HepG2 (cell line): Measurements from ENCODE around the gene PYGO2. TPM values are rescaled to one million over a fixed set of nuclear protein-coding genes. Genes with fewer than 3 reads are reported as not detected.
A peak's percentile ranks its signal among the peaks of the same experiment; 100 is the strongest.

Source experiments
- ATAC-seq: fragments of 200-7000 bp; cut with Tn5 transposase; 3 replicates; pipeline ENCODE4 v1.9.1; 2020; ENCODE audit warnings: mild to moderate bottlenecking, moderate library complexity
- BruUV-seq: library from RNA; stranded (reverse); fragments of 400-500 nt; replicated peaks from 2 replicates; lab custom pipeline; 2021; lab: Mats Ljungman, UMichigan
- CTCF ChIA-PET: fragments of 300-600 bp; formaldehyde crosslinking; extraction: SDS; loops from one replicate; lab custom pipeline; 2021; ENCODE audit warnings: low total read pairs, inconsistent platforms, low intra/inter-chr PET ratio; lab: Yijun Ruan, JAX
- POLR2A ChIA-PET: fragments of 350-600 bp; sonication (Branson Sonifier 250); formaldehyde crosslinking; loops from one replicate; lab custom pipeline; 2020; ENCODE audit warnings: antibody characterized with exemption, inconsistent platforms; lab: Yijun Ruan, JAX
- DNase-seq: peaks from one replicate; pipeline ENCODE4 v3.0.0-alpha.2; 2015; ENCODE audit warnings: low spot score
- FAIRE-seq: peaks from 3 replicates; lab custom pipeline; 2011; peaks lifted over from hg19 to GRCh38; lab: Jason Lieb, UNC
- H2AFZ ChIP-seq: one replicate; pipeline ENCODE4 v1.6.1; 2011; ENCODE audit warnings: low read length, inconsistent platforms
- H3K27ac ChIP-seq: fragments of 300-600 bp; 3 replicates; pipeline ENCODE4 v1.8.0; 2011; ENCODE audit warnings: mixed run types, mild to moderate bottlenecking, mixed read lengths, low read length, inconsistent platforms; ENCODE audit not compliant: insufficient read depth; ENCODE audit errors: extremely low read length
- H3K27me3 ChIP-seq, 2 experiments: fragments of 200-600 bp in 1 of 2; 2 replicates in 1 of 2; 3 replicates in 1 of 2; pipeline versions ENCODE4 v1.6.0 to v1.8.0; 2011; ENCODE audit warnings: low read length in 2 of 2, mild to moderate bottlenecking in 2 of 2, moderate library complexity in 2 of 2, inconsistent platforms in 1 of 2; ENCODE audit not compliant: insufficient read depth in 2 of 2, control insufficient read depth in 1 of 2
- H3K36me3 ChIP-seq, 2 experiments: fragments of 200-600 bp in 1 of 2; replicated peaks in 1 of 2; 2 replicates in 1 of 2; 3 replicates in 1 of 2; pipeline versions ENCODE4 v1.5.1 to v1.8.0; 2011; ENCODE audit warnings: low read length in 2 of 2, inconsistent platforms in 1 of 2; ENCODE audit not compliant: insufficient read depth in 2 of 2, control insufficient read depth in 1 of 2
- H3K4me1 ChIP-seq: 2 replicates; pipeline ENCODE4 v1.5.1; 2012; ENCODE audit warnings: low read length, inconsistent platforms; ENCODE audit not compliant: insufficient read depth
- H3K4me2 ChIP-seq: 2 replicates; pipeline ENCODE4 v1.6.0; 2011; ENCODE audit warnings: low read depth, low read length, inconsistent platforms
- H3K4me3 ChIP-seq, 3 experiments: fragments of 200-600 bp in 1 of 3; sonication (generic), shearing (Covaris generic) in 1 of 3; replicated peaks in 1 of 3; 2 replicates each; pipeline ENCODE4 v1.5.1; 2011 to 2016; ENCODE audit warnings: low read length in 3 of 3, inconsistent platforms in 2 of 3, low read depth in 2 of 3, mild to moderate bottlenecking in 2 of 3, control low read depth in 1 of 3, mixed read lengths in 1 of 3; ENCODE audit not compliant: insufficient read depth in 1 of 3
- H3K79me2 ChIP-seq: one replicate; pipeline ENCODE4 v1.6.1; 2011; ENCODE audit warnings: low read length, inconsistent platforms; ENCODE audit not compliant: insufficient read depth
- H3K9ac ChIP-seq: 2 replicates; pipeline ENCODE4 v1.6.0; 2011; ENCODE audit warnings: mild to moderate bottlenecking, low read depth, low read length, inconsistent platforms; ENCODE audit not compliant: insufficient read depth
- H3K9me3 ChIP-seq: 2 replicates; pipeline ENCODE4 v1.5.1; 2012; ENCODE audit warnings: mild to moderate bottlenecking, low read length
- H4K20me1 ChIP-seq: 2 replicates; pipeline ENCODE4 v1.6.0; 2011; ENCODE audit warnings: inconsistent platforms, mild to moderate bottlenecking, low read length, moderate library complexity; ENCODE audit not compliant: insufficient read depth
- KLF16 ChIP-seq, 2 experiments: sonication (generic) in 1 of 2; formaldehyde crosslinking in 1 of 2; IDR thresholded peaks; 2 replicates each; pipeline versions ENCODE4 v1.6.1 to v1.8.0; 2016 to 2023; ENCODE audit warnings: missing genetic modification reagents in 2 of 2, missing compliant biosample characterization in 1 of 2
- PCBP2 ChIP-seq: fragments of 200-400 bp; formaldehyde crosslinking; optimal IDR thresholded peaks from 2 replicates; pipeline ENCODE3; 2018; ENCODE audit warnings: low read length, low read depth; ENCODE audit not compliant: poor library complexity, severe bottlenecking
- POLR2G ChIP-seq: fragments of 200-400 bp; formaldehyde crosslinking; IDR thresholded peaks from 2 replicates; pipeline ENCODE4 v1.6.1; 2018; ENCODE audit warnings: mild to moderate bottlenecking, low read depth, low read length, moderate library complexity
- RNF219 ChIP-seq: sonication (generic); formaldehyde crosslinking; IDR thresholded peaks from 2 replicates; pipeline ENCODE4 v1.5.0; 2020; ENCODE audit warnings: mild to moderate bottlenecking, missing genetic modification reagents
- TRAFD1 ChIP-seq: sonication (generic); formaldehyde crosslinking; IDR thresholded peaks from 2 replicates; pipeline ENCODE4 v1.5.1; 2020; ENCODE audit warnings: missing genetic modification reagents, mild to moderate bottlenecking, borderline replicate concordance
- ZBTB25 ChIP-seq: IDR thresholded peaks from 2 replicates; pipeline ENCODE4 v1.6.1; 2018; ENCODE audit warnings: missing genetic modification reagents
- ZHX2 ChIP-seq, 2 experiments: sonication (generic) in 1 of 2; formaldehyde crosslinking in 1 of 2; IDR thresholded peaks; 2 replicates each; pipeline versions ENCODE4 v1.6.1 to v1.9.0; 2014 to 2022; ENCODE audit warnings: antibody characterized with exemption in 1 of 2, borderline replicate concordance in 1 of 2, inconsistent platforms in 1 of 2, low read depth in 1 of 2, missing genetic modification reagents in 1 of 2
- ZMAT5 ChIP-seq: sonication (generic); formaldehyde crosslinking; IDR thresholded peaks from 2 replicates; pipeline ENCODE4 v1.5.0; 2020; ENCODE audit warnings: mild to moderate bottlenecking, low read depth, missing genetic modification reagents, borderline replicate concordance
- ZNF296 ChIP-seq: sonication (generic); formaldehyde crosslinking; conservative IDR thresholded peaks from 2 replicates; pipeline ENCODE4 v1.5.0; 2020; ENCODE audit warnings: mild to moderate bottlenecking, missing genetic modification reagents
- ZNF564 ChIP-seq: sonication (generic); formaldehyde crosslinking; IDR thresholded peaks from 2 replicates; pipeline ENCODE4 v1.8.1; 2023; ENCODE audit warnings: mild to moderate bottlenecking, missing genetic modification reagents
- WGBS: methylation state at CpG from one replicate; pipeline ENCODE4 v1.1.6; 2017; ENCODE audit warnings: low lambda C conversion rate; 5-methylcytosine and 5-hydroxymethylcytosine counted together
- in situ Hi-C: cut with HindIII; loops from 2 replicates; pipeline ENCODE4 v1.10.0; 2017; ENCODE audit warnings: low pct_unique_long_range_greater_than_20kb; ENCODE audit not compliant: extremely low pct_ligation_motif_present
- intact Hi-C: fragments of 100-400 bp; cut with micrococcal nuclease; formaldehyde crosslinking; loops from one replicate; pipeline ENCODE4 v1.10.0; 2022; ENCODE audit not compliant: unreplicated experiment
- polyA plus RNA-seq, 8 experiments: library from polyadenylated mRNA; depleted of rRNA in 3 of 8; stranded (reverse) in 7 of 8; unstranded in 1 of 8; fragments of >200 nt; fragmentation: Illumina TruSeq in 4 of 8; extraction: Trizol in 4 of 8; gene quantifications; 2 replicates each; pipeline versions ENCODE4 v1.2.1 to v1.2.3, GENCODE V29; 2011 to 2016; ENCODE audit warnings: low read depth in 4 of 8, missing spikeins in 1 of 8, mixed read lengths in 1 of 8; ENCODE audit not compliant: insufficient read depth in 1 of 8
- total RNA-seq, 5 experiments: library from RNA; depleted of rRNA; stranded (reverse); fragments of >200 nt; fragmentation: Illumina TruSeq; extraction: Trizol; gene quantifications; 2 replicates each; pipeline ENCODE4 v1.2.3, GENCODE V29; 2016; ENCODE audit warnings: low read depth in 1 of 5

Gene PYGO2
- total and polyA plus RNA-seq, 2 of the 13 experiments (the other 11 are each of a cell fraction or from before 2014, with no cell fraction given), result 20.3 to 21.8 TPM

- H3K4me3 ChIP-seq, result peak overlapping the region; percentile 67 to 84 (median 72)
- H3K9ac ChIP-seq, result peak overlapping the region; percentile 98
- H3K36me3 ChIP-seq, result peaks cover 2 to 18% of the 10 kb centered on the region in 2 experiments
- CTCF ChIA-PET, result interaction anchor here (1.1 kb wide), 1 partner anchor 43 kb away, joined by 3 read pairs; no protein-coding TSS in a partner anchor
- H4K20me1 ChIP-seq, result no peaks in the 10 kb centered on the region
- POLR2A ChIA-PET, result interaction anchor here (0.7 to 6.6 kb wide), 12 partner anchors 9 to 151 kb away, joined by 3 to 148 read pairs (median 4); partner anchors contain the start of genes ADAM15, FLAD1, LENEP and PBXIP1
- H3K4me1 ChIP-seq, result peaks cover 55% of the 10 kb centered on the region
- no peak overlapping the region for H2AFZ ChIP-seq
- DNase-seq, result peak; percentile 95
- no TSS peak for BruUV-seq
- intact Hi-C loops (loop anchor here (2.0 kb wide), 1 partner anchor 88 kb away; the partner anchor contains the start of gene EFNA4), in situ Hi-C loops (no loop called here)
- FAIRE-seq, result no peak
- H3K27ac ChIP-seq, result peak overlapping the region; percentile 100
- ATAC-seq, result peak; percentile 23
- H3K4me2 ChIP-seq, result peak overlapping the region; percentile 93
- H3K27me3 ChIP-seq, result no peaks in the 10 kb centered on the region; a peak in 1 of 5 replicates
- WGBS, result under 1% methylated on average over 30 of the region's 30 CpGs
- no peaks in the 10 kb centered on the region for H3K9me3 ChIP-seq
- peaks cover 63% of the 10 kb centered on the region for H3K79me2 ChIP-seq
- no peak for TF ChIP-seq ZMAT5 (CRISPR knock-in tag)
- no peak for TF ChIP-seq TRAFD1 (CRISPR knock-in tag)
- TF ChIP-seq POLR2G, result peak; percentile 66
- no peak for TF ChIP-seq ZNF564 (CRISPR knock-in tag)
- no peak for TF ChIP-seq RNF219 (CRISPR knock-in tag)
- no peak for TF ChIP-seq ZHX2 (IDR thresholded peaks at IDR 0.05; ENCODE audit: low read depth)
- TF ChIP-seq ZHX2 (CRISPR knock-in tag; IDR thresholded peaks at IDR 0.05; ENCODE audit: borderline replicate concordance), result 0 out of 2 replicates have a peak, but pooled peaks have one; percentile 54
- TF ChIP-seq PCBP2, result no peak
- no peak for TF ChIP-seq ZNF296 (CRISPR knock-in tag)
- peak in 1 of 2 experiments; percentile 69; a peak in 2 of 4 replicates for TF ChIP-seq KLF16 (CRISPR knock-in tag; IDR thresholded peaks at IDR 0.05)
- peak; percentile 84 for TF ChIP-seq ZBTB25
Observed at GRCh38 chr1:154974808-154975408, 13.3 kb upstream of the PYGO2 start.
